ENCODE measurements around the gene CLASP1. TPM values are rescaled to one million over a fixed set of nuclear protein-coding genes. Genes with fewer than 3 reads are reported as not detected.
"Not testable (repeated sequence)": the region's sequence is repeated elsewhere in the genome, so short reads cannot be mapped to it uniquely, and the experiment has no call there.

CLASP1 gene
- total and polyA plus RNA-seq, 3 donors from 2014 or later: 43.8 to 130 (median 103) TPM

DNA sequence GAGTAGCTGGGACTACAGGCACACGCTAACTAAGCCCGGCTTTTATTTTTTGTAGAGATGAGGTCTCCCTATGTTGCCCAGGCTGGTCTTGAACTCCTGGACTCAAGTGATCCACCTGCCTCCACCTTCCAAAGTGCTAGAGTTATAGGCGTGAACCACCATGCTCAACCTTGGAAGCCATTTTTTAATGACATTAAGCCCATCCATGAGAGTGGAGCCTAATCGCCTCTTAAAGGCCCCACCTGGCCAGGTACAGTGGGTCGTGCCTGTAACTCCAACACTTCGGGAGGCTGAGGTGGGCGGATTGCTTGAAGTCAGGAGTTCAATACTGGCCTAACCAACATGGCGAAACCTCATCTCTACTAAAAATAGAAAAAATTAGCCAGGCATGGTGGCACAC lies 322.6 kb downstream of the CLASP1 start:
- no peaks in the 10 kb centered on the region for H3K4me1 ChIP-seq
- WGBS, 2 donors: 96 to 98% methylated on average over 8 of the region's 8 CpGs
- H3K9me3 ChIP-seq: no peaks in the 10 kb centered on the region
- no peak for DNase-seq
- H3K36me3 ChIP-seq (ENCODE audit: low read depth, missing control alignments): no peaks in the 10 kb centered on the region
- intact Hi-C loops (cut with DNase I; ENCODE audit: low total_unique reads): no loop called here
- H3K27me3 ChIP-seq: no peaks in the 10 kb centered on the region
- TF ChIP-seq CTCF (IDR thresholded peaks at IDR 0.05): no peak
- TF ChIP-seq POLR2A (IDR thresholded peaks at IDR 0.05): no peak
- H3K4me3 ChIP-seq: no peak overlapping the region
- no peak overlapping the region for H3K27ac ChIP-seq

DNA sequence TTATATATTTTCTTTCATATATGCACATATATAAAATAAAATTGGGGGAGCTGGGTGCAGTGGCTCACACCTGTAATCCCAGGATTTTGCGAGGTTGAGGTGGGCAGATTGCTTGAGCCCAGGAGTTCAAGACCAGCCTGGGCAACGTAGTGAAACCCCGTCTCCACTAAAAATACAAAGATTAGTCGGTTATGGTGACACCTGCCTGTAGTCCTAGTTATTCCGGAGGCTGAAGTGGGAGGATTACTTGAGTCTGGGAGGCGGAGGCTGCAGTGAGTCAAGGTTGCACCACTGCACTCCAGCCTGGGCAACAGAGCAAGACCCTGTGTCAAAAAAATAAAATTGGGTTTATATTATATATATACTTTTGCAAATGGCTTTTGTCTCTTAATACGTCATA lies 324.7 kb downstream of the CLASP1 start:
- TF ChIP-seq POLR2A (IDR thresholded peaks at IDR 0.05) (no peak), CTCF (IDR thresholded peaks at IDR 0.05) (no peak)
- intact Hi-C loops (cut with DNase I; ENCODE audit: low total_unique reads): no loop called here
- no peaks in the 10 kb centered on the region for H3K4me1 ChIP-seq
- H3K27ac ChIP-seq: no peak overlapping the region
- DNase-seq: no peak
- 93 to 96% methylated on average over 7 of the region's 7 CpGs for WGBS, 2 donors
- H3K27me3 ChIP-seq: no peaks in the 10 kb centered on the region
- no peaks in the 10 kb centered on the region for H3K9me3 ChIP-seq
- no peak overlapping the region for H3K4me3 ChIP-seq
- H3K36me3 ChIP-seq (ENCODE audit: low read depth, missing control alignments): no peaks in the 10 kb centered on the region

DNA sequence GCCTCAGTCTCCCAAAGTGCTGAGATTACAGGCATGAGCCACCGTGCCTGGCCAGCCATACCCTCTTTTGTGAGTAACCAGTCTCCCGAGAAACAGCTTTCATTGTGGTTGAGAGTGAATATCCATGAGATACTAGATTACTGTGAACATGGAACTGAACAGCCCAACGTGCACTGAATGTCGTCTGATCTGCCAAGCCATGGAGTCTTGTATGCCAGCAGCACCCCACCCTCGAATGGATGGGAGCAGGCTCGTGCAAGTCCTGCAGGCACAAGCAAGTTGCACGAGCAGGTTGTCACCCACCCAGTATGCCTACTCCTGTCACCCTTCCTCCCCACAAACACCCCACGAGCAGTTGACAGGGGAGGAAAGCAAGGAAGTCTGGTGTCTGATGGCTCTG lies 327.8 kb downstream of the CLASP1 start:
- H3K36me3 ChIP-seq (ENCODE audit: low read depth, missing control alignments): no peaks in the 10 kb centered on the region
- DNase-seq: no peak
- H3K27me3 ChIP-seq: no peaks in the 10 kb centered on the region
- intact Hi-C loops (cut with DNase I; ENCODE audit: low total_unique reads): no loop called here
- H3K27ac ChIP-seq: no peak overlapping the region
- 84 to 86% methylated on average over 8 of the region's 8 CpGs for WGBS, 2 donors
- no peaks in the 10 kb centered on the region for H3K9me3 ChIP-seq
- no peak overlapping the region for H3K4me3 ChIP-seq
- TF ChIP-seq CTCF (IDR thresholded peaks at IDR 0.05) (no peak), POLR2A (IDR thresholded peaks at IDR 0.05) (no peak)
- H3K4me1 ChIP-seq: no peaks in the 10 kb centered on the region

DNA sequence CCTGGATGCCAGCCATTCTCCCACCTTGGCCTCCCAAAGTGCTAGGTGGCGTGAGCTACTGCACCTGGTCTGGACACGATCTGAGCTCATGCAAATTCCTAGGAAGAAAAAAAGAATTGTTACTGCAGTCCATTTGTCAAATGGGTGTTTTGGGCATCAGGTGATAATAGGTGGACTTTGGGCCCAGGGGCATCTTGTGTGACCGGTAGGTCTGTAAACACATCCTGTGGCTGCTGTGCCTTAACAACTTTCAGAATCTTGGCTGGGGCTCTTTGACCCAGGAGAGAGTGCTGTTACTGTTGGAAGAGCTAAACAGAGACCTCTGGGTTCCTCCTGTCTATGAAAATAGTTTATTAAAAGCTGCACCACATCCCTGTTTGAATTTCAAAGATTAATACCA lies 329.3 kb downstream of the CLASP1 start:
- no peaks in the 10 kb centered on the region for H3K4me1 ChIP-seq
- H3K4me3 ChIP-seq: no peak overlapping the region
- intact Hi-C loops (cut with DNase I; ENCODE audit: low total_unique reads): no loop called here
- WGBS, 2 donors: 80 to 86% methylated on average over 3 of the region's 3 CpGs
- H3K36me3 ChIP-seq (ENCODE audit: low read depth, missing control alignments): no peaks in the 10 kb centered on the region
- H3K27me3 ChIP-seq: no peaks in the 10 kb centered on the region
- no peaks in the 10 kb centered on the region for H3K9me3 ChIP-seq
- no peak for DNase-seq
- no peak overlapping the region for H3K27ac ChIP-seq
- TF ChIP-seq CTCF (IDR thresholded peaks at IDR 0.05) (no peak), POLR2A (IDR thresholded peaks at IDR 0.05) (no peak)

DNA sequence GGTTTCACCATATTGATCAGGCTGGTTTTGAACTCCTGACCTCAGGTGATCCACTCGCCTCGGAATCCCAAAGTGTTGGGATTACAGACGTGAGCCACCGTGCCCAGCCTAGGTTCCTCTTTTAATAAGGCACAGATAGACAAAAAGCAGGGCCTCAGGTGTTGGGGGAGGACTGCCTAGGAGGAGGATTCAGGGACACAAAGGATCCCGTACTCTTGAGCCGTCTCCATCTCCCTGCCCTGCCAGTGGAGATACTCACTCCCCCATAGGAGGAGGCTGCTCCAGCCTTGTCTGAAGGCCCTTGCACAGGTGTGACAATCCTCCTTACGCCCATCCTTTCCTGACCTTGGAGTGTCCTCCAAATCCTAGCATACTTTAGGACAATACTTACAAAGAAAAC lies 332.3 kb downstream of the CLASP1 start:
- Histone ChIP-seq H3K27me3 (no peaks in the 10 kb centered on the region), H3K27ac (no peak overlapping the region), H3K4me1 (no peaks in the 10 kb centered on the region), H3K9me3 (no peaks in the 10 kb centered on the region), H3K4me3 (no peak overlapping the region), H3K36me3 (ENCODE audit: low read depth, missing control alignments) (no peaks in the 10 kb centered on the region)
- TF ChIP-seq CTCF (IDR thresholded peaks at IDR 0.05) (no peak), POLR2A (IDR thresholded peaks at IDR 0.05) (no peak)
- 67 to 75% methylated on average over 7 of the region's 7 CpGs for WGBS, 2 donors
- intact Hi-C loops (cut with DNase I; ENCODE audit: low total_unique reads): no loop called here
- no peak for DNase-seq

GRCh38 chr2:121313701-121314100 lies 335.6 kb downstream of the CLASP1 start:
- H3K27me3 ChIP-seq; H3K36me3 ChIP-seq (ENCODE audit: low read depth, missing control alignments); H3K9me3 ChIP-seq; H3K4me1 ChIP-seq; H3K4me3 ChIP-seq; H3K27ac ChIP-seq; intact Hi-C loops (cut with DNase I; ENCODE audit: low total_unique reads); DNase-seq: not testable (repeated sequence)
- 81 to 89% methylated on average over 15 of the region's 15 CpGs for WGBS, 2 donors
